Psoas muscle (tissue), 8 donors: ENCODE data around the gene SLC15A4. TPM values are rescaled to one million over a fixed set of nuclear protein-coding genes. Genes with fewer than 3 reads are reported as not detected.
"Not testable (repeated sequence)": the region's sequence is repeated elsewhere in the genome, so short reads cannot be mapped to it uniquely, and the experiment has no call there.

Experiments
- ATAC-seq, 4 donors: fragments of 200-7000 bp; cut with Tn5 transposase; one replicate each; pipeline ENCODE4 v1.9.1; 2020; ENCODE audit warnings: moderate library complexity in 3 of 4, mild to moderate bottlenecking in 2 of 4
- DNase-seq, 2 donors: peaks; one replicate each; pipeline ENCODE4 v3.0.0-alpha.2; 2020
- H3K27ac ChIP-seq: fragments of 200-600 bp; one replicate; pipeline ENCODE4 v1.8.0; 2022
- H3K27me3 ChIP-seq, 3 donors: fragments of 200-600 bp in 1 of 3; one replicate each; pipeline versions ENCODE4 v1.6.1 to v1.8.0; 2013 to 2022; ENCODE audit warnings: low read length in 2 of 3, mild to moderate bottlenecking in 2 of 3, moderate library complexity in 1 of 3; ENCODE audit not compliant: insufficient read depth in 3 of 3
- H3K36me3 ChIP-seq, 2 donors: fragments of 200-600 bp in 1 of 2; one replicate each; pipeline versions ENCODE4 v1.6.1 to v1.8.0; 2013 to 2022; ENCODE audit warnings: low read depth in 1 of 2, mild to moderate bottlenecking in 1 of 2, moderate library complexity in 1 of 2; ENCODE audit not compliant: insufficient read depth in 1 of 2
- H3K4me1 ChIP-seq: fragments of 200-600 bp; one replicate; pipeline ENCODE4 v1.8.0; 2022
- H3K4me3 ChIP-seq: fragments of 200-600 bp; one replicate; pipeline ENCODE4 v1.8.0; 2022; ENCODE audit warnings: mild to moderate bottlenecking
- H3K9me3 ChIP-seq: fragments of 200-600 bp; one replicate; pipeline ENCODE4 v1.8.0; 2022
- WGBS, 3 donors: extraction: QIAGEN DNeasy Blood & Tissue Kit; methylation state at CpG; one replicate each; pipeline versions ENCODE4 v1.1.6 to v1.1.7; 2013; 5-methylcytosine and 5-hydroxymethylcytosine counted together
- intact Hi-C, 2 donors: fragments of 100-400 bp; cut with DNase I; formaldehyde crosslinking; loops; one replicate each; pipeline versions ENCODE4 v1.11.0 to v1.14.2; 2022
- polyA plus RNA-seq, 3 donors: library from polyadenylated mRNA; stranded (reverse); fragments of 200-250 nt; gene quantifications; one replicate each; pipeline ENCODE4 v1.2.3, GENCODE V29; 2013
- total RNA-seq, 4 donors: library from RNA; stranded (reverse); fragmentation: NEBNext Ultra II Directional in 2 of 4; extraction: Animal tissue kit (Norgen Biotek cat#: 25700) in 2 of 4; gene quantifications; one replicate each; pipeline versions ENCODE4 v1.2.1 to v1.2.4, GENCODE V29; 2021 to 2023
- TF ChIP-seq, protein P1 (sequence below): fragments of 200-600 bp; IDR thresholded peaks from one replicate; pipeline ENCODE4 v1.8.0; 2022; ENCODE audit warnings: antibody characterized with exemption
- donor health status: healthy with polysubstance abuse.
- donor health status: DM: no; HTN: no; CAD: no; lungs with moderate emphysema.
- donor health status: Bipolar disorder and iron deficiency.
- donor health status: healthy.
- donor health status: DM: yes; HTN: yes; CAD: no.
- donor health status: DM: no; HTN: no; CAD: no.
- donor health status: DM: no; HTN: no; CAD: no.
- donor health status: DM: yes; HTN: yes; CAD: no.

The SLC15A4 gene
- total and polyA plus RNA-seq, 7 donors, result 21.9 to 54.0 (median 30.2) TPM

GRCh38 chr12:128852885-128853599 lies 29.3 kb upstream of the SLC15A4 start, which contains the start of gene GLT1D1:
Gene GLT1D1 (plus strand): TSS chr12:128853478. CDS start chr12:128853582, 104 bp downstream.
- H3K27me3 ChIP-seq, result peaks cover 0 to 20% (median 4%) of the 10 kb centered on the region in 3 donors
- H3K4me3 ChIP-seq, result peak within 1 kb of the TSS; percentile 59

DNA sequence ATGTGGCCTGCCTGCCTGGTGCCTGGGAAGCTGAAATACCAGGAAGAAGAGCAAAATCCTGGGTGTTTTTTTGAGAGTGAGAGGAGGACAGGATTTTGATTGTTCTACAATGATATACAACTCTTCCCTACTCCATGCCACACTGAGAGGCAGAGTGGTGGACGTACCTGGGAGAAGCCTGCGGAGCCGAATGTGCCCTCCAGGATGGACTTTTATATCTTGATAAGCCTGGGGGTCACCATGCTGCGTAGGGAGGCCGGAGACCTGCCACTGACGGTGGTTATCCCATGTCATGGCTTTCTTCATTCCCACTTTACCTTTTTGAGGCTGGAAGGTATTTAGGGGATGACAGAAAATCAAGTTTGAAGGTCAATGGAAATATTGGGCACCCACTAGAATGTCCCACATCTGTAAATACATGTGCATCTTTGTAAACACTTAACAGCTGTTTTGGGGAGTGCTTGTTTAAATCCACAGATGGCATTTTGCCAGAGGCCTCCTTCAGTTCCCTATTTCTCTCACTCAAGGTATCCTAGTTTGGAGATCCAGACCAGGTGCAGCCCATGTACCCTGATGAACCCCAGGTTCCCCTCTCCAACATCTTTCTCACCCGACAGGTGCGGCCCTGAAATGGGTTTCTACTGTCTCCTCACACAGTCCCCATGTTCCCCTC lies 28.4 kb upstream of the SLC15A4 start:
- Histone ChIP-seq H3K9me3 (no peaks in the 10 kb centered on the region), H3K4me1 (no peaks in the 10 kb centered on the region), H3K36me3 (no peaks in the 10 kb centered on the region), H3K4me3 (no peak overlapping the region), H3K27ac (no peak overlapping the region), H3K27me3 (peaks cover 0 to 20% (median 4%) of the 10 kb centered on the region in 3 donors)
- intact Hi-C loops, result no loop called here
- TF ChIP-seq, protein P1, sequence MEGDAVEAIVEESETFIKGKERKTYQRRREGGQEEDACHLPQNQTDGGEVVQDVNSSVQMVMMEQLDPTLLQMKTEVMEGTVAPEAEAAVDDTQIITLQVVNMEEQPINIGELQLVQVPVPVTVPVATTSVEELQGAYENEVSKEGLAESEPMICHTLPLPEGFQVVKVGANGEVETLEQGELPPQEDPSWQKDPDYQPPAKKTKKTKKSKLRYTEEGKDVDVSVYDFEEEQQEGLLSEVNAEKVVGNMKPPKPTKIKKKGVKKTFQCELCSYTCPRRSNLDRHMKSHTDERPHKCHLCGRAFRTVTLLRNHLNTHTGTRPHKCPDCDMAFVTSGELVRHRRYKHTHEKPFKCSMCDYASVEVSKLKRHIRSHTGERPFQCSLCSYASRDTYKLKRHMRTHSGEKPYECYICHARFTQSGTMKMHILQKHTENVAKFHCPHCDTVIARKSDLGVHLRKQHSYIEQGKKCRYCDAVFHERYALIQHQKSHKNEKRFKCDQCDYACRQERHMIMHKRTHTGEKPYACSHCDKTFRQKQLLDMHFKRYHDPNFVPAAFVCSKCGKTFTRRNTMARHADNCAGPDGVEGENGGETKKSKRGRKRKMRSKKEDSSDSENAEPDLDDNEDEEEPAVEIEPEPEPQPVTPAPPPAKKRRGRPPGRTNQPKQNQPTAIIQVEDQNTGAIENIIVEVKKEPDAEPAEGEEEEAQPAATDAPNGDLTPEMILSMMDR, result no peak
- ATAC-seq (no peak), DNase-seq (no peak)
- WGBS, 3 donors, result 77 to 89% (median 84%) methylated on average over 8 of the region's 8 CpGs

More at GRCh38 chr12:128852885-128853599, 29.3 kb upstream of the SLC15A4 start, which contains the start of gene GLT1D1:
- Histone ChIP-seq H3K9me3 (no peaks in the 10 kb centered on the region), H3K4me1 (no peaks in the 10 kb centered on the region), H3K36me3 (no peaks in the 10 kb centered on the region), H3K27ac (no peak within 1 kb of the TSS)
- intact Hi-C loops, result no loop called here
- DNase-seq (no peak), ATAC-seq (no peak)
- 22 to 49% (median 37%) methylated on average over 21 to 56 of the region's 56 CpGs for WGBS, 3 donors
- TF ChIP-seq, protein P1, result no peak

GRCh38 chr12:128851429-128851828 lies 27.7 kb upstream of the SLC15A4 start:
- H3K4me1 ChIP-seq, H3K4me3 ChIP-seq, DNase-seq, H3K9me3 ChIP-seq, H3K36me3 ChIP-seq, intact Hi-C loops, ATAC-seq, H3K27ac ChIP-seq: not testable (repeated sequence)
- 82 to 88% (median 84%) methylated on average over 7 of the region's 7 CpGs for WGBS, 3 donors
- H3K27me3 ChIP-seq, result peaks cover 0 to 20% (median 4%) of the 10 kb centered on the region in 3 donors

GRCh38 chr12:128850400-128850799 lies 26.6 kb upstream of the SLC15A4 start:
- 75 to 85% (median 78%) methylated on average over 3 of the region's 3 CpGs for WGBS, 3 donors
- TF ChIP-seq, protein P1, result no peak
- Histone ChIP-seq H3K36me3 (no peaks in the 10 kb centered on the region), H3K4me1 (no peaks in the 10 kb centered on the region), H3K27ac (no peak overlapping the region), H3K27me3 (peaks cover 0 to 20% (median 4%) of the 10 kb centered on the region in 3 donors), H3K4me3 (no peak overlapping the region), H3K9me3 (no peaks in the 10 kb centered on the region)
- no peak for DNase-seq
- no peak for ATAC-seq
- intact Hi-C loops, result no loop called here

- H3K27me3 ChIP-seq, result peaks cover 0 to 19% (median 4%) of the 10 kb centered on the region in 3 donors
- WGBS, 3 donors, result 60 to 71% (median 70%) methylated on average over 6 of the region's 6 CpGs
- not testable (repeated sequence) for ATAC-seq
Observed at GRCh38 chr12:128849806-128850205, 26.0 kb upstream of the SLC15A4 start.

More at GRCh38 chr12:128849806-128850205, 26.0 kb upstream of the SLC15A4 start:
- H3K36me3 ChIP-seq, intact Hi-C loops, H3K27ac ChIP-seq, H3K9me3 ChIP-seq, H3K4me3 ChIP-seq, H3K4me1 ChIP-seq, DNase-seq: not testable (repeated sequence)
